ENCODE data around the gene FGF8. TPM values are rescaled to one million over a fixed set of nuclear protein-coding genes. Genes with fewer than 3 reads are reported as not detected.

FGF8 gene
- total and polyA plus RNA-seq, 2 of the 4 experiments (the other 2 are of a cell fraction), result 0.17 TPM; not detected in 1

- Histone ChIP-seq H4K8ac (ENCODE audit: low read depth in 2 of 2, low read length in 2 of 2) (no peak overlapping the region), H3K9me3 (ENCODE audit: control insufficient read depth, insufficient read depth, low read length) (no peaks in the 10 kb centered on the region), H3K4ac (ENCODE audit: low read depth, low read length) (no peak overlapping the region), H3K27me3 (ENCODE audit: control insufficient read depth, insufficient read depth, low read length) (peaks cover 64% of the 10 kb centered on the region), H2BK15ac (ENCODE audit: low read depth, low read length) (no peak overlapping the region), H3K14ac (replicated peaks; ENCODE audit: low read depth, low read length) (no peak overlapping the region), H3K4me3 (ENCODE audit: insufficient read depth, low read depth, low read length) (no peak overlapping the region), H2AK9ac (replicated peaks; ENCODE audit: low read depth, low read length, poor library complexity) (no peak overlapping the region), H2BK20ac (ENCODE audit: low read depth, low read length) (no peak overlapping the region), H2AFZ (replicated peaks; ENCODE audit: low read length, poor library complexity) (no peak overlapping the region), H3K4me2 (ENCODE audit: low read depth, low read length) (no peak overlapping the region), H2AK5ac (ENCODE audit: low read depth, low read length) (no peak overlapping the region), H2BK120ac (ENCODE audit: low read depth, low read length) (no peak overlapping the region), H4K91ac (ENCODE audit: insufficient read depth, low read depth, low read length) (no peak overlapping the region), H3K18ac (ENCODE audit: low read depth, low read length) (no peak overlapping the region), H3K4me1 (ENCODE audit: control insufficient read depth, insufficient read depth, low read length) (peaks cover 4% of the 10 kb centered on the region; the same call in 1 of the 2 replicates), H3K27ac (ENCODE audit: insufficient read depth, low read length) (no peak overlapping the region), H3K23ac (ENCODE audit: low read depth, low read length) (no peak overlapping the region), H3K36me3 (ENCODE audit: control insufficient read depth, insufficient read depth, low read length) (no peaks in the 10 kb centered on the region; the same call in 1 of the 2 replicates), H4K20me1 (ENCODE audit: insufficient read depth, low read length) (peaks cover 31% of the 10 kb centered on the region), H3K79me1 (ENCODE audit: low read depth in 1 of 2, low read length in 2 of 2) (peaks cover 0 to 10% of the 10 kb centered on the region in 2 experiments; a peak in 1 of 4 replicates), H3K56ac (ENCODE audit: extremely low read depth, insufficient read depth, low read length) (no peak overlapping the region), H2BK5ac (ENCODE audit: low read depth, low read length, poor library complexity, severe bottlenecking) (no peak overlapping the region), H3K9me1 (ENCODE audit: insufficient read depth, low read length) (no peaks in the 10 kb centered on the region), H4K5ac (ENCODE audit: low read depth, low read length) (no peak overlapping the region), H3K9ac (ENCODE audit: low read depth, low read length) (no peak overlapping the region)
- WGBS, 2 experiments (ENCODE audit: extremely low coverage in 2 of 2, insufficient read length in 1 of 2), result 6% methylated on average over 28 of the region's 74 CpGs; no CpG with 5 or more reads in 1 of the 2 experiments
- ATAC-seq (ENCODE audit: low read depth), result no peak
- intact Hi-C loops (cut with micrococcal nuclease), result no loop called here
- TF ChIP-seq RFX5 (IDR thresholded peaks at IDR 0.05; ENCODE audit: low read depth, low read length) (no peak), POLR2A (IDR thresholded peaks at IDR 0.05; ENCODE audit: low read depth, low read length) (no peak), MAZ (IDR thresholded peaks at IDR 0.05; ENCODE audit: borderline replicate concordance, low read depth, low read length) (no peak), RAD21 (IDR thresholded peaks at IDR 0.05; ENCODE audit: low read length) (no peak), NFE2L2 (IDR thresholded peaks at IDR 0.05; ENCODE audit: low read depth, low read length) (no peak), SMC3 (IDR thresholded peaks at IDR 0.05; ENCODE audit: low read depth, low read length) (no peak), RCOR1 (IDR thresholded peaks at IDR 0.05; ENCODE audit: insufficient replicate concordance, low read length) (no peak), CTCF (conservative IDR thresholded peaks at IDR 0.05; ENCODE audit: low read depth, low read length) (no peak), ELK1 (IDR thresholded peaks at IDR 0.05; ENCODE audit: borderline replicate concordance, low read depth, low read length) (no peak), CHD1 (IDR thresholded peaks at IDR 0.05; ENCODE audit: low read depth, low read length) (no peak), FOS (IDR thresholded peaks at IDR 0.05; ENCODE audit: low read depth, low read length) (no peak), CEBPB (IDR thresholded peaks at IDR 0.05; ENCODE audit: low read depth, low read length) (no peak), BHLHE40 (IDR thresholded peaks at IDR 0.05; ENCODE audit: low read depth, low read length) (no peak), MXI1 (IDR thresholded peaks at IDR 0.05; ENCODE audit: borderline replicate concordance, low read depth, low read length) (no peak), USF2 (IDR thresholded peaks at IDR 0.05; ENCODE audit: low read depth, low read length) (no peak), MAFK (IDR thresholded peaks at IDR 0.05; ENCODE audit: low read depth, low read length) (no peak)
- dilution Hi-C loops (cut with HindIII; ENCODE audit: low sequenced_read_pairs, unreplicated experiment), result no loop called here
- ChIA-PET POLR2A (ENCODE audit: unreplicated experiment) (no interaction called here), CTCF (no interaction called here)
- in situ Hi-C loops (cut with MboI; ENCODE audit: low sequenced_read_pairs), result no loop called here
- no TSS peak for BruUV-seq (replicated peaks)
- no peak for DNase-seq
Observed at GRCh38 chr10:101776161-101776817, 375 bp upstream of the FGF8 start.
